ENCODE measurements around the gene ZFP1. TPM values are rescaled to one million over a fixed set of nuclear protein-coding genes. Genes with fewer than 3 reads are reported as not detected.

The ZFP1 gene
- total and polyA plus RNA-seq, 9 of the 15 experiments (the other 6 are each of a cell fraction or from before 2014, with no cell fraction given): 2.6 to 14.7 (median 11.6) TPM

DNA sequence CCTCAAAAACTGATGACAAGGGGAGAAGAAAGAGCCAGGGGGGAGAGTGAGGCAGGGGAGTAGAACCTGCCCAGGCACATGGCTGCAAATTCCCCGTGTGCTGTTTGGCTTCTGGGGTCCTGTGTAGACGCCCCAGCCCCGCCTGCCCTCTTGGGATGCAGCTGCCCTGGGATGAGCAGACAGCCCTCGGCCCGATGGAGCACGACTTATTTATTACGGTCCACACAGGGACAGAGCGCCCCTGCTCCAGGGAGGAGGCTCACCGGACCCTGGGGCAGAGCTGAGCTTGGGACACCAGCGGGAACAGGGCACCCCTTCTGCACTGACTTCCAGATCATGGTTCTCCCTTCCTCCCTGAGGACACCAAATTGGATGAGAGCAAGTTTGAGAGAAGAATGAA, 40.8 kb upstream of the ZFP1 start:
- Histone ChIP-seq H3K4me1 (replicated peaks in 1 of 2; ENCODE audit: control insufficient read depth in 2 of 2, insufficient read depth in 2 of 2, low read length in 2 of 2) (peaks cover 11 to 43% of the 10 kb centered on the region in 2 experiments; a peak in 4 of 5 replicates), H4K20me1 (replicated peaks; ENCODE audit: control insufficient read depth, insufficient read depth, low read length) (no peaks in the 10 kb centered on the region), H3K9me1 (ENCODE audit: control insufficient read depth, insufficient read depth, low read length) (peaks cover 3% of the 10 kb centered on the region), H3K4me2 (ENCODE audit: insufficient read depth, low read length) (no peak overlapping the region), H3K9ac (ENCODE audit: insufficient read depth in 1 of 2, low read depth in 2 of 2, low read length in 2 of 2) (peak overlapping the region in 1 of 2 experiments; percentile 56; a peak in 2 of 4 replicates), H3K79me2 (ENCODE audit: control insufficient read depth, insufficient read depth, low read length) (no peaks in the 10 kb centered on the region), H3K4me3 (no peak overlapping the region), H3K9me3 (replicated peaks; ENCODE audit: control insufficient read depth, insufficient read depth, low read depth, low read length) (no peaks in the 10 kb centered on the region), H2AFZ (ENCODE audit: low read depth, low read length) (no peak overlapping the region), H3K27ac (ENCODE audit: extremely low read depth, low read depth, low read length) (no peak overlapping the region), H3K27me3 (ENCODE audit: control insufficient read depth in 2 of 2, insufficient read depth in 2 of 2, low read length in 2 of 2) (no peaks in the 10 kb centered on the region), H3K36me3 (ENCODE audit: control insufficient read depth, insufficient read depth, low read length) (peaks cover 25% of the 10 kb centered on the region; the same call in 2 of the 3 replicates)
- in situ Hi-C loops (cut with MboI) (loop anchor here (5.0 kb wide), 1 partner anchor 115 kb away; no protein-coding TSS in a partner anchor), intact Hi-C loops (cut with micrococcal nuclease) (no loop called here)
- DNase-seq (ENCODE audit: extremely low read depth in 1 of 4, low spot score in 3 of 4): no peak
- WGBS (ENCODE audit: insufficient coverage, low coverage, missing lambda C conversion rate): 80% methylated on average over 10 of the region's 10 CpGs
- TF ChIP-seq BMI1 (IDR thresholded peaks at IDR 0.05; ENCODE audit: low read length) (no peak), NFRKB (IDR thresholded peaks at IDR 0.05; ENCODE audit: low read depth) (no peak), ZNF239 (CRISPR knock-in tag; IDR thresholded peaks at IDR 0.05) (no peak), ZNF324 (CRISPR knock-in tag; IDR thresholded peaks at IDR 0.05) (no peak), ZNF551 (CRISPR knock-in tag; IDR thresholded peaks at IDR 0.05) (no peak), CBX8 (IDR thresholded peaks at IDR 0.05; ENCODE audit: borderline replicate concordance, extremely low read depth, low read depth, low read length, poor library complexity, severe bottlenecking) (no peak), PTTG1 (tag; IDR thresholded peaks at IDR 0.05; ENCODE audit: low read depth) (no peak), XRCC5 (IDR thresholded peaks at IDR 0.05; ENCODE audit: low read depth, low read length) (no peak)
- TF ChIP-seq, protein P1, sequence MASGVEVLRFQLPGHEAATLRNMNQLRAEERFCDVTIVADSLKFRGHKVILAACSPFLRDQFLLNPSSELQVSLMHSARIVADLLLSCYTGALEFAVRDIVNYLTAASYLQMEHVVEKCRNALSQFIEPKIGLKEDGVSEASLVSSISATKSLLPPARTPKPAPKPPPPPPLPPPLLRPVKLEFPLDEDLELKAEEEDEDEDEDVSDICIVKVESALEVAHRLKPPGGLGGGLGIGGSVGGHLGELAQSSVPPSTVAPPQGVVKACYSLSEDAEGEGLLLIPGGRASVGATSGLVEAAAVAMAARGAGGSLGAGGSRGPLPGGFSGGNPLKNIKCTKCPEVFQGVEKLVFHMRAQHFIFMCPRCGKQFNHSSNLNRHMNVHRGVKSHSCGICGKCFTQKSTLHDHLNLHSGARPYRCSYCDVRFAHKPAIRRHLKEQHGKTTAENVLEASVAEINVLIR (CRISPR knock-in tag; IDR thresholded peaks at IDR 0.05): no peak
- CTCF ChIA-PET (ENCODE audit: low intra/inter-chr PET ratio): no interaction called here
- POLR2A ChIA-PET: no interaction called here
- no TSS peak for BruUV-seq (replicated peaks)
- no peak for FAIRE-seq
- ATAC-seq: no peak

All from K562 (cell line).